ENCODE measurements around the gene CXCL16.

The CXCL16 gene

DNA sequence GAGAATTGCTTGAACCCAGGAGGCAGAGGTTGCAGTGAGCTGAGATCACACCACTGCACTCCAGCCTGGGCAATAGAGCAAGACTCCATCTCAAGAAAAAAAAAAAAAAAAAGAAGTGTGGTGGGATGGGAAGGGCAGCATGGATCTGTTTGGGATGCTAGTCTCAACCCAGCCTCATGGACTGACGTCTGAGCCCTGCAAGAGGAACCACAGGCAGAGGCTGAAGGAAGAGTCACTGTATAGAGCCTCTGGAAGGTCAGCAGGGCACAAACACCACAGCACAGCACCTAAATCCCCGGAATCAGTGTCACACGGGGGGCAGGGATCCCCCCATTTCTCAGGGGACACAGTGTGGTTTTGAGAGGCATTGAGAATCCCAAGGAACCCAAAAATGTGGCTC, 10.9 kb upstream of the CXCL16 start:
- no peak for DNase-seq (ENCODE audit: low read depth)

DNA sequence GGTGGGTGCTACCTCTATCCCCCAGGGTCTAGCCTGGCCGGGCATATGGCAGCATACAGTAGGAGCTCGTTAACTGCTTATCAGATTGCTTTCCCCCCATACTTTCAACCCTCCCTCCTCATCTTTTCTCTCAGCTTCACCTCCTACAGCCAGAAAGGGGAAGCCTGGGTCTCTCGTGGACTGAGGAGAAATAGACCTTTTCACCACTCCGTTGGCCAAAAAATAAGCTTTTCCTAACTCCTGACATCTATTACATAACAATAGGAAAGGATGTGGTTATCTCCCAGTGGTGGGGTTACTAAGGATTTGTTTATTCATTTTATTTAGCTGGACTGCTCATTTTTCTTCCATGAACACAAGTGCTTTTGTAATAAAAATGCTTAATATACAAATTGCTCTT, 9.0 kb upstream of the CXCL16 start:
- DNase-seq (ENCODE audit: low read depth) = no peak

DNA sequence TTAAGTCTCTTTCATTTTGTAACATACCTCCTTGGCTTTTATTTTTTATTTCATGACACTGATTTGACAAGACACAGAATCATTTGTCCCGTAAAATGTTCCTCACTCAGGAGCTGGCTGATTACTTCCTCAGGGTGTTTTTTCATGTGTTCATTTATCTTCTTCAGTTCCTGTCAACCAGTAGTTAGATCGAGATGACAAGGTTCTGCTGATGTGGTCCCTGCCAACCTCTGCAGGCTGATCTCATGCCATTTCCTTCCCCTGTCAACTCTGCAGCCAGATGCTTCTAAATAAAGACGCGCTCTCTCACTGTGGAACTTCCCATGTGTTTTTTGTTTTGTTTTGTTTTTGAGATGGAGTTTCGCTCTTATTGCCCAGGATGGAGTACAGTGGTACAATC, 8.1 kb upstream of the CXCL16 start:
- no peak for DNase-seq (ENCODE audit: low read depth)

DNA sequence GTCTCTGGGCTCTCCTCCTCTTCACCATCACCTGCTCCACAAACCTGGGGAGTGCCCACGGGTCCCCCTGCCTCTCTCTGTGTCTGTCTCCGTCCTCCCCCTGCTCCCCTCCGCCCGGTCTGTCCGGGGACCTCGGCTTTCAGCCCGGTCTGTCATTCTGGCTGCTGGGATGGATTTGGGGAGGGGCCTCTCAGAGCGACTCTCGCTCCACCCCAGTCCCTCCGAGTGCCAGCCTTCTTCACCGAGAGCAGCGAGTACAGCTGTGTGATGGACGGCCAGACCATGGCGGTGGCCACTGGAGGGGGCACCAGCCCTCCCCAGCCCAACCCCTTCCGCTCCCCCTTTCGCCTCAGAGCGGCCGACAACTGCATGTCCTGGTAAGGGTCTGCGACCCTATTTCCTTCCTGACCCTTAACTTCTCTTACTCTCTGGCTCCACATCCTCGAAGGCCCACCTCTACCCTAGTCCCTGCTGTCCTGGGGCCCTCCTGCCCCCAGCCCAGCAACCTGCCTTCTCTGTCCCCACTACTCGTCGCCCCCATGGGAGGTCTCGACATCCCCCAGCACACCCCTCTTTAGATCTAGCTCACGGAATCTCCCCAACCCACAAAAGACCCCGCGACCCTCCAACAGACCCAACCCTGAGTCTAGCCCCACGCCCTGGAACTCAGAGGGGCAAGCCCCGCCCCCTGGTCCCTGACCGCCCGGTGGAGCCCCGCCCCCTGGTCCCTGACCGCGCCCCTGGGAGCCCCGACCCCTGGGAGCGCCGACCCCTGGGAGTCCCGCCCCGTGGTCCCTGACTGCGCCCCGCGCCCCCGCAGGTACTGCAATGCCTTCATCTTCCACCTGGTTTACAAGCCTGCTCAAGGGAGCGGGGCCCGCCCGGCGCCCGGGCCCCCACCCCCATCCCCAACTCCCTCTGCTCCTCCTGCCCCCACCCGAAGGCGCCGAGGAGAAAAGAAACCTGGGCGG, 5.6 kb upstream of the CXCL16 start:
- no peak for DNase-seq (ENCODE audit: low read depth)

DNA sequence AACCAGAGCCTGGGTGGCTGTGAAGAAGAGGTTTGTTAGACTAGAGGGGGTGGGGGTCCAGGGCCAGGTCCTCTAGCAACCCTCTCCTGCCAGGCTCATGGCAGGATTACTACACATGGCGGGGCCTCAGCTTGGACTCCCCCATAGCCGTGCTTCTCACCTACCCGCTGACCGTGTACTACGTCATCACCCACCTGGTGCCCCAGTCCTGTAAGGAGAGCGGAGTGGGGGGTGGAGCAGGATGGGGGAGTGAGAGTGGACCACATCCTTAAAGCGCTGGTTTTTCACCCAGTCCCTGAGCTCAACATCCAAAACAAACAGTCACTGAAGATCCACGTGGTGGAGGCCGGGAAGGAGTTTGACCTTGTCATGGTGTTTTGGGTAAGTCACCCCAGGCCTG, 4.2 kb upstream of the CXCL16 start:
- no peak for DNase-seq (ENCODE audit: low read depth)

DNA sequence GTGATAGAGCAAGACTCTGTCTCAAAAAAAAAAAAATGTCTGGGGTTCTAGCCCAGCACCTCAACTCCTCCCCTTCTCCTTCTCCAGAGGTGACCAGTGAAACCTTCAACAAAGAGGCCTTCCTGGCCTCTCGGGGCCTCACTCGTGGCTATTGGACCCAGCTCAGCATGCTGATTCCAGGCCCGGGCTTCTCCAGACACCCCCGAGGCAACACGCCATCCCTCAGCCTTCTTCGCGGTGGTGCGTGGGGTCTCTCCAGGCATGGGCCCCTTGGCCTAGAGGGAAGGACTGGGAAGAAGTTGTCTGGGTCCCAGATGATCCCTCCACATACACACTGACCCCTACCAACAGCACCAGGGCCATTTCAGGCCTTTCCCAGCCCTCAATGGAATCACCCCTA, 3.5 kb upstream of the CXCL16 start:
- DNase-seq (ENCODE audit: low read depth) = no peak

DNA sequence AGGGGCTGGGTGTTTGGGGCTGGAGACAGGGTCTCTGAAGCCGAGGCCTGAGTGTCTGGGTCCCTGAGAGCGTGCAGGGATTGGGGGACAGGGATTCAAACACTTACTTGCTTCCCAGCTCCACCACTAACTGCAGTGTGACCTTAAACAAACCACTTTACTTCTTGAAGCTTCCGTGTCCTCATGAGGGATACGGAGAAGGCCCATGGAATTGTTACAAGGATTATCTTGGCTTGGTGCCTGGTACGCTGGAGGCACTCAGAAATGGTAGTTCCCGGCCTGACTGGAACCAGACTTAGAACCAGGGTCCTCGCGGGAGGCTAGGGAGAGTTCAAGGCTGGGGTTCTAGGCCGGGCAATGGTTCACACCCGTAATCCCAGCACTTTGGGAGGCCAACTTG, 2.9 kb upstream of the CXCL16 start:
- no peak for DNase-seq (ENCODE audit: low read depth)

DNA sequence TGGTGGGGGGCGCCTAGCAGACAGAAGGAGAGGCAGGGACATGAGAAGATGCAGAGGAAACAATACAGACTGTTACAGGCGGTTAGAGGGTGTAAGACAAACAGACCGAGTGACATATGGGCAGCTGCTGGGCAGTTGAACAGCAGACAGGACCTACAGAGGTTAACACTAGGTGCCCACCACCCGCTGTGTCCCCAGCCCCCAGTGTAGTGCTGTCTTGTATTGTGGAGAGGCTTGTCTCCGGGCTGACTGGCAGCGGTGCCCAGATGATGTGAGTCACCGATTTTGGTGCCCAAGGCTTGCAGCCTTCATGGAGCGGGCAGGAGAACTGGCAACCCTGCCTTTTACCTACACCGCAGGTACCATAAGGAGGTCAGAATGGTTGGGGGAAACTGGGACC, 2.4 kb upstream of the CXCL16 start:
- no peak for DNase-seq (ENCODE audit: low read depth)

DNA sequence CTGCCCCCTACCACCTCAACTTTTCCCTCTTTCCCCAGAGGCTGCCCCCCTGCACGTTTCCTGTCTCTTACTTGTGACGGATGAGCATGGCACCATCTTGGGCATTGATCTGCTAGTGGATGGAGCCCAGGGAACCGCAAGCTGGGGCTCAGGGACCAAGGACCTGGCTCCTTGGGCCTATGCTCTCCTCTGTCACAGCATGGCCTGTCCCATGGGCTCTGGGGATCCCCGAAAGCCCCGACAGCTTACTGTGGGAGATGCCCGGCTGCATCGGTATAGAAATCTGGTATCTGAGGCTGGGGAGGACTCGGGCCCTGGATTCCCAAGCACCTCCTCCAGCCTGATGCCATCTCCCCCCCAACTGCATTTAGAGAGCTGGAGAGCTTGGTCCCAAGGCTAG, 1.8 kb upstream of the CXCL16 start:
- no peak for DNase-seq (ENCODE audit: low read depth)

DNA sequence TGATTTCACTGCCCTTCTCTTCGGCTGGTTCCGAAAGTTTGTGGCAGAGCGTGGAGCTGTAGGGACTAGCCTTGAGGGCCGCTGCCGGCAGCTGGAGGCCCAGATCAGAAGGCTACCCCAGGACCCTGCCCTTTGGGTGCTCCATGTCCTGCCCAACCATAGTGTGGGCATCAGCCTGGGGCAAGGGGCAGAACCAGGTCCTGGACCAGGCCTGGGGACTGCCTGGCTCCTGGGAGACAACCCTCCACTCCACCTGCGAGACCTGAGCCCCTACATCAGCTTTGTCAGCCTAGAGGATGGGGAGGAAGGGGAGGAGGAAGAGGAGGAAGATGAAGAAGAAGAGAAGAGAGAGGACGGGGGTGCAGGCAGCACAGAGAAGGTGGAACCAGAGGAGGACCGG, 856 bp upstream of the CXCL16 start:
- no peak for DNase-seq (ENCODE audit: low read depth)

DNA sequence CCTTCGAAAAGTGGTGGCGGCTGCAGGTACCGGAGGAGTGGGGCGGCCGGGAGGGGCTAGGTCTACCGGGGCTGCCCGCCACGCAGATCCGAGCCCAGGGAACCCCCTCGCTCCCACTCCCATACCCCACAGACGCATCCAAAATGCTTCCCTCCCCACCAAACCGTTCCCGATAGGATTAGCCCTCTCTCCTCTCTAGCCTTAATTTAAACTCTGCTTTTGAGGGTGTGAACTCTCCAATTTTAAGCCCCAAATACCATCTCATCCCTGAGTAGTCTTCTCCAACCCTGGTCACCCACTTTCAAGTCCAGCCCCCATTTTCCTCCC, 260 bp upstream of the CXCL16 start:
- DNase-seq (ENCODE audit: low read depth) = no peak

DNA sequence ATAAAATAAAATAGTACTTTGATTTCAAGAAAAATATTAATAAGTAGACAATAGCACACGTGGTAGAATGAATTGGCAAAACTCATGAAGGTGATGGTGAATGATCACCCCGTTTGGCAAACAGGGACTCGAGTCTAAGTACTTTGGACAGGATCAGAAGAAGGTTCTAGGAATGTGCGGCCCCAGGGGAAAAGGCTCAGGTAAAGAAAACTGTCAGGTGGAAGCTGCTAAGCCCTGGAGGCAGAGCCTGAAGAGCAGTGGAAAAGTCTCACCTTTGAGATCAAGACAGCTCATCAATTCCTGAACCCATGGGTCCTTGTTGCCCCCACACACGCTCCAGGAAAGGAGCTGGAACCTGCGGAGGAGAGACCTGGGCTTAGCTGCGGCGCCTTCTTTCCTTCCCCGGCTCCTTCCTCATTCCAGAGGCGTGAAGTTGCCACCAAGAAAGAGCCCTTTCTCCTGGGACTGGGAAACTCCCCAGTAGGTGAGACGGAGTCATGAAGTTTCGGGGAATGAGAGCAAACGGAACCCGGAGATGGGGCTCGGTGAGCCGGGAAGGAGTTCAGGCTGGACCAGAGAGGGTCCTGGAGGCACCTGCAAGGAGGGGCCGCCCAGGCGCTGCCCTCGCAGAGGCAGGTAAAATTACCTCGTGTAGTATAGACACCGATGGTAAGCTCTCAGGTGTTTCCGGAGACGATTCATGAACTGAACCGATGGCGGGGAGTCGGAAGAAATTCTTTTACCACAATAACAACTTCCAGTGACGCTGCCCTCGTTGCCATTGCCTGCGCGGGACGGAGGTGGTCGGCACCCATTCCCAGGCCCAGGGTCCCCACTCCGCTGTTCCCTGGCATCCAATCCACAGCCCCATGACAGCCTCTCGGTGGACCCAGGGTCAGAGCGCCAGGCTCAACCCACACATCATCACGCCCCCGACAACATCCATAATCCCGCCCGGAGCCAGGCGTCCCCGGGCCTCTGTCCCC, 1.3 kb downstream of the CXCL16 start:
- no peak for DNase-seq (ENCODE audit: low read depth)

DNA sequence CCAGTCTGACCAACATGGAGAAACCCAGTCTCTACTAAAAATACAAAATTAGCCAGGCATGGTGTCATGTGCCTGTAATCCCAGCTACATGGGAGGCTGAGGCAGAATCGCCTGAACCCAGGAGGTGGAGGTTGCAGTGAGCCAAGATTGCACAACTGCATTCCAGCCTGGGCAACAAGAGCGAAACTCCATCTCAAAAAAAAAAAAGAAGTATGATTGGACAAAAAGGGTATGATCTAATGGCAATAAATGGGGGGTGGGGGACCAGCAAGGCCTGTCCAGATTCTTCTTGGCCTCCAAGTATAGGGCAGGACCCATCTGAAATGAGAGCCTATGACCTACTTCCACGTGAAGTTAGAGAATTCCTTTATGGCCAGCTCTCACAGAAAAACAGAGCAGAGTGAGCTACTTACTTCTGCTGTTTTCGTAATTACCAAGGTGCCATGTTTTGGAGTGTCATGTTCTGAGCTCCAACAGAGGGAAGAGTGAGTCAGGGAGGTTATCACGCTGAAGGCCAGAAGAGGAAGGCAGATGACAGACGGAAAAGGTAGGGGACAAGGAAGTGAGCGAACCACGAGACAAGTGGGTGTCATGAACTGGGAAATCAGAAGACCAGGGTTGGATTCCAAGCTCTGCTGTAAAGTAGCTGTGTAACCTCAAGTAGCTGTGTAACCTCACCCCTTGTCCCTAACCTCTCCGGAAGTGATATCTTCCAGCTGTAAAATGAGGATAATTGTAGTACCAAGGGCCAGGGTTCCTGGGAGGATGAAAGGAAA, 3.7 kb downstream of the CXCL16 start:
- DNase-seq (ENCODE audit: low read depth) = no peak

DNA sequence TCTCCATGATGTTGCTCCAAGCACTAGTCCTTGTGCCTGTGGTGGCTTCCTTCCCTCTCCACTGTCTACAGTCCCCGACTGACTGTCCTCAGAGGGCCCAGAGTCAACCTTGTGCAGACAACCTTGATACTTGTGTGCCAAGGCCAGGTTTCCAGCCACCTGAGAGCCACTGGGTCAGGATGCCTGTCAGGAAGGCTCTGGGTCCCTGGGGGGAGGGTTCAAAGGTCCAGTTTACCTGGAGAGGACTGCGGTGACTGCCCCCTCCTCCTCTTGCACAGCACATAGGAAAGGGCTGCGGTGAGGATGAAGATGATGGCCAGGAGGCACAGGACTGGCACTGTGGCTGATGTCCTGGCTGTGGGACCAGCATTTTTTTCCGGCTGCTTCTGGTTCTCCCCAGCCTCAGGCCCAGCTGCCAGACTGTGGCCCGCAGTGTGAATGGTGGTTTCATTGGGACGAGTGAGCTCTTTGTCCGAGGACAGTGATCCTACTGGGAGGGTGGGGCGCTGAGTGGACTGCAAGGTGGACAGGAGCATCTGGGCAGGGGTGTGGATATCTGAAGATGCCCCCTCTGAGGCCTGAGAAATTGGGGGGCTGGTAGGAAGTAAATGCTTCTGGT, 4.8 kb downstream of the CXCL16 start:
- DNase-seq (ENCODE audit: low read depth) = no peak

DNA sequence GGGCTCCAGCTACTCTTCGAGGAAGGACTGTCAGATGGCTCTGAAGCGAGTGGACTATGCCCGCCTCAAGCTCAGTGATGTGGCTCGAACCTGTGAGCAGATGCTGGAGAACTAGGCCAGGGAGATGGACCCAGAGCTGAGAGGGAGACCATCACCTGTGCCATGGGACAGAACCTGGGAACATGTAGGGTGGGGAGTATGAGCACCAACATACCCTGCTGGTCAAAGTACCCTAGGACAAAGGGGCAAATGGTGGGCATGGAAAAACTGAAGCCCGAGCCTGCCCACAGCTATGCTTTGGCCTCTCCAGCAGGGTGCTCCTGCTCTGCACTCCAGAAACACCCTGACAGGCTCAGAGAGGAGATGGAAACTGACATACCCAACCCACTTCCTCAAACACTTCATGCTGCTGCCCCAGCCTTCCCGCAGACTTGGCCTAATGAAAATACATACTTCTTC, 6.6 kb downstream of the CXCL16 start:
- no peak for DNase-seq (ENCODE audit: low read depth)

DNA sequence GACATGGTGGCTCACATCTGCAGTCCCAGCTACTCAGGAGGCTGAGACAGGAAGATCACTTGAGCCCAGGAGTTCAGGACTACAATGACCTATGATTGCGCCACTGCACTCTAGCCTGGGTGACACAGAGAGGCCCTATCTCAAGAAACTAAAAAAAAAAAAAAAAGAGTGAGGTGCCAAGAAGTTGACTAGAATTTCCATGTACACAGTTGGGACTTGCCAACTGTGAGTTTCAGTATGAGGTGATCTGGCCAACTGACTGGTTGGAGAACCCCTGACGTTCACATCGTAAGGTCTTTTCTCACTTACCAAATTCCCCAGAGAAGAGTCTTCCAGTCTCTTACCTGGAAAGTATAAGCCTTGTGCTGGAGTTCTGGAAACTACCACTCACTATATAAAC, 11.6 kb downstream of the CXCL16 start:
- no peak for DNase-seq (ENCODE audit: low read depth)

DNA sequence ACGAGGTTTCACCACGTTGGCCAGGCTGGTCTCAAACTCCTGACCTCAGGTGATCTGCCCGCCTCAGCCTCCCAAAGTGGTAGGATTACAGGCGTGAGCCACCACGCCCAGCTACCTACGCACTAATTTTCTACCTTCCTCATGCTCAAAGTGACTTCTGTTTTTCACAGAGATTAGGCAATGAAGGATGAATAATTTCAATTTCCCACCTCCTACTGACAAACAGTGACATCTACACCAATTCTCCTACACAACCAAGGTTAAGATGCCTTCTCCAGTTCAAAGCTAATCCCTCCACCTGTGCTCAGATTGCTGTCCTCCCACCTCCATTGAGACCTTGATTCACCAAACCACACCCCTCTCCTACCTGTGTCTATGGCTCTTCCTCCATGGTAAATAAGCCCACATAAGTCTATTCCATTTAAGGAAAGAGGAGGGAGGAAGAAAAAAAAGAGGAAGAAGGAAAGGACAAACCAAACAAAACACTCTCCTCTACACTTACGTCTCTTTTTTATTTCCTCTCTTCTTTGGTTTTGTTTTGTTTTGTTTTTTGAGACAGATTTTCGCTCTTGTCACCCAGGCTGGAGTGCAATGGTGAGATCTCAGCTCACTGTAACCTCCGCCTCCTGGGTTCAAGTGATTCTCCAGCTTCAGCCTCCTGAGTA, 13.9 kb downstream of the CXCL16 start:
- DNase-seq (ENCODE audit: low read depth) = no peak

DNA sequence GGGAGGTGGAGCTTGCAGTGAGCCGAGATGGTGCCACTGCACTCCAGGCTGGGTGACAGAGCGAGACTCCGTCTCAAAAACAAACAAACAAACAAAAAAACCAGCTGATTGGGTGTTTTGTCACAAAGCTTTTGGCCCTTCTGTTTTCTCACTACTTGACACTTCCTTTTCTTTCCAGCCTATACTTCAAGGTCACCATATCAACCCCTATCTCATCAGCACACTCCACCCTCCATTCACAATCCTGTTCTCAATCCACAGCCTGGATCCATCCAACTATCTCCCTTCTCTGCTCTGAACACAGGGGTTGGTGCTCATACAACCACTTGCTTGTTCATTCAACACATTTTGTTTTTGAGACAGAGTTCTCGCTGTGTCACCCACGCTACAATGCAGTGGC, 15.1 kb downstream of the CXCL16 start:
- DNase-seq (ENCODE audit: low read depth) = no peak

DNA sequence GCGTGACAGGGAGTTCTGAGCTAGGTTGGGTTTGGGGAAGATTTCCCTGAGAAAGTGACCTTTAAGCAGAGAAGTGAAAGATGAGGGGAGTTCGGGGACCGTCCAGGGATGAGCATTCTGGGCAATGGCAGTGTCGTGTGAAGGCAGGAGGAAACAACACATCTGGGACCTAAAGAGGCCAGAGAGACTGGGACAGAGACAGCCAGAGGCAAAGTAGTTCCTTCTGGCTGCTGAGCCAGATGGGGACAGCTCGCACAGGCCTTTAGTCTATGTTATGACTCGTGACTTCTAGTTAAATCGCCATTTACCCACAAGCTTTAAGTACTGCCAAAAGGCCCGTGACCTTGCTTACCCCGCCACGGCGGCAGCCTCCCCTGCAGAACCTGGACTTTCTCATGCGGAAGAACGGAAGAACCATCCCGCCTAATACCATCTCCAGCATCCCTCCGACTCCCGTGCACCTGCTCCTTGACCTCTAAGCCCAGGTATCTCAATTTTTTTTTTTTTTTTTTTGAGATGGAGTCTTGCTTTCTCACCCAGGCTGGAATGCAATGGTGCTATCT, 17.0 kb downstream of the CXCL16 start:
- DNase-seq (ENCODE audit: low read depth) = no peak

DNA sequence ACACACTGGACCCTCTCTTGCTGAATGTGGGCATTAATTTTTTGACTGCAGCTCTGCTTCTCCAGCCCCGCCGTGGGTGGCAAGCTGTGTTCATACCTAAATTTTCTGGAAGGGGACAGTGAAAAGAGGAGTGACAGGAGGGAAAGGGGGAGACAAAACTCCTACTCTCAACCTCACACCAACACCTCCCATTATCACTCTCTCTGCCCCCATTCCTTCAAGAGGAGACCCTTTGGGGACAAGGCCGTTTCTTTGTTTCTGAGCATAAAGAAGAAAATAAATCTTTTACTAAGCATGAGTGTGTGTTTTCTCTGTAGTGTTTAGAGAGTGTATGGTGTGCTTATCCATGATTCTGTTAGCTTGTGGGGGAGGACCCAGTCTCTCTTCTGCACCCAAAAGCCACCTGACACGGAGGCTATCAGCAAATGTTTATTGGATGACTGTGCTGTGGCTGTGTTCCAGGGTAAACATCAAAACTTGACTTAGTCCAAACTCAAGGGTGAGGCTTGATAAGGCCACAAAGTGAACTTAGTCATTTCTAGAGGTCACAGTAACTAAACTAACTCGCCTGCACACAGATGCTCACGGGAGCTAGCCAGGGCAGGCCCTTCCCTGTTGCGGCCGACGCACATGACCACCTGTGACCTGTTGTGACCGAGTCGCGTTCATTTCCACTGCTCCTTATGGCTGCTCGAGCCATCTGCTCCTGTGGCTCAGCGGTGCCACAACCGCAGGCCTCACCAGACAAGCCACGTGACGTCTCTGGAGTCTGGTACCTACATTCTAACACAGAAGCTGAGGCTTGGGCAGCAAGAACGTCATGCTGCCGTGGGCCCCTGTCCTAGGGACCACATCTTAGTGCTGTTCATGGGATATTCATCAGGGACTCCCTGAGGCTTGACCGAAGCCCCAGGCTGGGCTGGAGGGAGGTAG, 18.3 kb downstream of the CXCL16 start:
- DNase-seq (ENCODE audit: low read depth) = peak; percentile 39

Measured in HS-27A (cell line).